Hepatic stellate cell (primary cell): Measurements from ENCODE around the gene KCNMB2.

Experiments
- DNase-seq: peaks from one replicate; pipeline ENCODE4 v3.0.0; 2011; ENCODE audit warnings: low spot score

KCNMB2 gene

GRCh38 chr3:178569826-178570225 lies 33.6 kb downstream of the KCNMB2 start:
- DNase-seq, result no peak

GRCh38 chr3:178583963-178584575 lies 47.8 kb downstream of the KCNMB2 start:
- no peak for DNase-seq

GRCh38 chr3:178584722-178585380 lies 48.6 kb downstream of the KCNMB2 start:
- no peak for DNase-seq

DNA sequence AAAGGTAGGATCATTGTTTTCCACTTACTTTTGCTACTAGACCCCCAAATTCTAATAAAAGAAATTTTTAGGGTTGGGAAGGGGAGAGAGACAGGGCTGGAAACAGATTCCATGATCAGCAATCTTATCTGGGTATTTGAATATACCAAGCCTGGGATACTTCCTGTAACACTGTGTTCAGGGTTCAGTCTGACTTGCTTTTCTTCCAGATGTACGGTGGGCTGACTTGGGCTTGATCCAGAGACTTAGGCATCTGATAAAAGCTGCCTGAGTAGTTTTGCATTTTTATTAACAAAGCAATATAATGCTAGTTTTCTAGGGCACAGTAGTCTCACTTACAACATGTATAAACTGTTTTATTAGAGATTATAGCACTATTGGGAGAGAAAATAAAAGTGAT lies 49.2 kb downstream of the KCNMB2 start:
- no peak for DNase-seq

DNA sequence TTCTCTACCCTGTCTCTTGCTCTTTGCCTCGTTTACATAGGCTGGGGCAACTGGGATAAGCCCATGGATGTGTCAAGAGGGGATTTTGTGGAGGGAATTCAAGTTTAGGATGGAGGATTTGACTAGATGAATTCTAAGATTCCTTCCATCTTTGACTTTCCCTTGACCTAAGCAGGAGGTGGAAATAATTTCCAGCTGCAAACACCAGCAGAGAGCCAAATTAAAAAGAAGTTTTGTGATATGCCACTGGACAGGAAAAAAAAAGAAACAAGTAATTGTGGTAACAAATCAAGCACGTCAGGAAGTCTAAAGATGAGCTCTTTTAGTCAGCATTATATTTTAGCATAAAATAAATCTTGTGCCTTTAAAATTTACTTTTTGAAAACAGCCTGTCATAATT lies 49.8 kb downstream of the KCNMB2 start:
- DNase-seq, result no peak

GRCh38 chr3:178588628-178589027 lies 52.4 kb downstream of the KCNMB2 start:
- no peak for DNase-seq

DNA sequence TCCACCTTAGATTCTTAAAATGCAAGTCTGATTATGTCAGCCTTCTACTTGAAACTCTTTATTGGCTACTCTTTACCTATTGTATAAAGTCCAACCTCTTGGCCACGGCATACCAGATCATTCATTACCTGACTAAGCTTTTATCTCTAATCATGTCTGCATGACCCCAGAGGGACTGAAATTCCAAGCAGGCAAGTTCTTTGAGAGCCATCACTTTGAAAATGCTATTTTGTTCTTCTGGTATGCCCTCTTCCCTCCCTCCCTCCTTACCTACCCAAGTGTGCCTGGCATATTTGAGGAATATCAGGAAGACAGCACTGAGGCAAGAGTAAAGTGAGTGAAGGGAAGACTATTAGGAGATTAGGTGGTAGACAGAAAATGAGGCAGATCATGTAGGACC lies 57.5 kb downstream of the KCNMB2 start:
- no peak for DNase-seq

GRCh38 chr3:178597371-178597770 lies 61.1 kb downstream of the KCNMB2 start:
- no peak for DNase-seq

GRCh38 chr3:178602856-178603255 lies 66.6 kb downstream of the KCNMB2 start:
- DNase-seq, result no peak

DNA sequence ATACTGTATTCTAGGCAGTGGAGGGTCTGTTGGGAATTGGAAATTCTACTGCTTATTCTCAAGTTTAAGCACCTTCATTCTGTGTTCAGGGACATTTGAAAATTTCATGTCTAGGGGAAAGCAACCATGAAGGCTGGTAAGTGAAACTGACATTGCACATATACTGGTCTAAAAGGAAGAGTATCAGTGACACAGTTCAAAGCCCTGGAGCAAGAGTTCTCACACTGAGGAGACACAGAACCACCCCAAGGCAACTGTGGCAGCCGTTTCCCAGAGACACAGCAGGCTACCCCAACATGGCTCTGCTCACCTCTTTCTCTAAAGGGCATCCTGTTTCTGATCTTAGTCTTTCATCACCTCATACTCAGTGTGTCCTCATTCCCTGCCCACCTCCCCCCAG lies 67.5 kb downstream of the KCNMB2 start:
- DNase-seq, result no peak

GRCh38 chr3:178618197-178618596 lies 82.0 kb downstream of the KCNMB2 start:
- peak; percentile 9 for DNase-seq

DNA sequence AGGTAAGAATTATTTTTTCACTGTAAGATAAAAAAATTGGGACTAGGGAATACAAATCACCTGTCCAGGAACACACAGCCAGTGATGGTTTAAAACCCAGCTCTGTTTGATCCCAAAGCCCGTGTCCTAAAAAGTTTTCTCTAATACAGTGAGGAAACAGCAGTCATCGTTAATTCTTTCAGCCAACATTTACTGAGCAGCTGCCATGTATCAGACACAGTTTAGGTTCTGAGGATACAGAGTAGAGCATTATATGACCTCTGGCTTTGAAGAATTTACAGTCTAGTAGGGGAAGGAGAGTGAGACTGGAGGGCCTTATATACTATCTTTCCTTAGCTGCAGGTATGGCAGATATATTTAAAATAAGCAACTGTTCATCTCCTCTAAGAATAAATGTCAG lies 82.7 kb downstream of the KCNMB2 start:
- no peak for DNase-seq

- DNase-seq, result no peak
These were observed 87.5 kb downstream of the KCNMB2 start for GRCh38 chr3:178623666-178624255.

GRCh38 chr3:178624276-178624675 lies 88.0 kb downstream of the KCNMB2 start:
- no peak for DNase-seq

DNA sequence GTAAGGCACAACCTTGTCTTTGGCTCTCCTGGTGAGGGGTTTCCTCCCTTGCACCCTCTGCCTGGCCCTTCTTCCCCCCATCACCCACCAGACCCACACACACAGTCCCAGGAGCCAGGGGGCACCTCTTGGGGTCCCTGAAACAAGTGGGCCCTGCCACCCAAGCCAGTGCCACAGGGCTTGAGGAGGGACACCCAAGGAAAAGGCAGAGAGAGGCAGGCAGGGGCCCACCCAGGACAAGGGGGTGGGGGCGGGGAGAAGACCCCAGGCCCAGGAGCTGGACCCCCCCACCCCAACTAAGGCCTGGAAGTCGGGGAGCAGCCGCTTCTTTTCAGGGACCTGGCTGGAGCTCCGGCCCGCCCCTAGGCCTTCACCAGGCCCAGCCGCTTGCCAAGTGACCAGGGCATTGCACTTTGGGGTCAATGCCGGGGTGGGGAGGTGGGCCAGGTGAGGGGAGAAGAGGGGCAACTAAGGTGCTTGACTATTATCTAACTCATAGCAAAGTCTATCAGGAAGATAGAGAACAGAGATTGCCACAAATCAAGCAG lies 88.9 kb downstream of the KCNMB2 start:
- DNase-seq, result no peak

- no peak for DNase-seq
These were observed 91.8 kb downstream of the KCNMB2 start for GRCh38 chr3:178628037-178628436.

DNA sequence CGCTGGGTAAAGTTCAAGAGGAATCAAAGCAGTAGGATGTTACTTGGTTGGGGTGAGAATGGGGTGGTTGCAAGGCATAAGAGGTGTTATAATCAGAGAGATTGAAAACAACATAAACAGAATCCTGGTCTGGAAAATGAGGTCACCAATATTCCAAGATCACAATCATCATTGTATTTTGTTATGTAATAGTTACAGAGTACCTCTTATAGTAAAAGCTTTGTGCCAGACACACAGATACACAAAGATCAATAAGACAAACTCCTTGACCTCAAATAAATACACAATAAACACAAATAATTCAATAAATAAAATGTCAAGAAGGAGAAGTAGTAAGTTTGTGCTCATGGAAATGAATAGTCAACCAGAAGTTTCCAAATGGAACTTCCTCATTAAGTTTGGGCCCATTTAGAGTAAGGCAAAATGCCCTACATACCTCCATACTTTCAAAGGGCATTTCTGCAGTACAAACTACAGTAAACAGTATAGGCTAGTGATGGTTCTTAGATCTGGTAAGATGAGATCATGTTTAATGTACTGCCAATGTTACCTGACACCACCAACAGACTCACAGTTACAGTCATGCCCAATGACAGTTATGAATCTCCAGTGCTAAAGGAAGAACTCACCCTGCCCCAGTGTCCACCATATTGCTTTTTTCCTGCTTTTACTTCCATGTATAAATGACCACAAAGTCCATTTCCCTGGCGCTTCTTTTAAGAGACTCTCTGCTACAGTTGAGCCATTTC lies 93.4 kb downstream of the KCNMB2 start:
- no peak for DNase-seq

DNA sequence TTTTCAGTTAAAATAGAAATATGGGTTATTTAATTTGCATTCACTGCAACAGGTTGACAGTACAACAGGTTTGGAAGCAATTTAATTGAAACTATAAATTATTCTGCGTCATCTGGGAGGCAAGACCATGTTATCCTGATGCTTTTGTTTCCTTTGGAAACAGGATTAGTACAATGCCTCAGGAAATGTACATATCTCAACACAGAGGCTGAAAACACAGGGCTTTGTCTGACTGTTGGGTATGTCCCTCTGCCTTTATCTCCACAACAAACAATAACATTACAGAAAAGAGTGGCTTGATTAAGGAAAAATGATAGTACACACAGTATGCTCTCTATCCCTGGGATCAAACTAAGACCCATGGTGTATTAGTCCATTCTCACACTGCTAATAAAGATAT lies 95.7 kb downstream of the KCNMB2 start:
- DNase-seq, result no peak

DNA sequence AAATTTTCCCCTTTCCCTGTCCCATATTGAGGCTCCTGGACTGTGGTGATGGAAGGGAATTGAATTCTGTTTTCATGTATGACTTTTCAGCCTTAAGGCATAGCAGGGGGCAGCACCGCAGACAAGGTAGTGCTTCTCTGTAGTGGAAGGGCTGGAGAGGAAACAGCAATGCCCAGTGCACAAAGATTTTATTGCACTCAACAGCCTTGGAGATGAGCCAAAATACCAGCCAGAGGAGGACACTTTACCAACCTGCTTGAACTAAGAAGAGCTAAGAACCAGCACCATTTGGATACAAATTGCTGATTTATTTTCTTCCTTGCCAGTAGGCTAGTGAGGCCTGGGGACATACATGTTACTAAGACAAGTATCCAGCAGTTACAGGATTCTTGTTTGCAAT lies 98.7 kb downstream of the KCNMB2 start:
- no peak for DNase-seq

GRCh38 chr3:178637802-178638201 lies 101.6 kb downstream of the KCNMB2 start:
- DNase-seq, result no peak

- no peak for DNase-seq
These were observed 109.3 kb downstream of the KCNMB2 start for GRCh38 chr3:178645503-178645902.

DNA sequence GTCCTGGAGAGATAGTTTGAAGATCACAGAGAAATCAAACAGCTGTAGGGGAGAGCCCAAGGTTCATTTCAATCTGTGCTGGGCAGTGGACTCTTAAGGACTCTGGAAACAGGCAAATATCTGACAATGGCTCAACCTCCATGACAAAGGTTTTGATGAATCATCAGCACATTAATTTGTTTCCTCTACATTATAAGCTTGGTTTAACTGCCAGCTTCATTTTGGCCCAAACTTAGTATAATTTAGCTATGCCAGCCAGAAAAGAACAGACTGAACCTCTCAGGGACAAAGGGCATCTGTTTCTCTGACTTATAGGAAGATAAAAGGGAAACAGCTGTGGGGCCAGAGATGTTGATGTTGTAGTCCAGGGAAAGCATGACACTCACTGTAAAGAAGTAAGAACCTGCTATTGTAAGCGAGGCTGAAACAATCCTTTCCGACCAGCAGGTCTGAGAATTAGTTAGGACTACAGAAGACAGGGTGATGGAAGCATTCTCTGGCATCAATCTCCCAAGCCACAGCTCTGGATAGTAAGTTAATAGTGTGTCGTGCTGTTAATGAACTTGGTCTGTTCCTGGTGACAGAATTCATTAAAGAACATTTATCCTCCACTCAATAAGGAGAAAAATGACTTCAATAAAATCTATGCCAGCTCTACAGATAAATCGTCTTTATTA lies 110.1 kb downstream of the KCNMB2 start:
- no peak for DNase-seq
